Loucy (cell line): ENCODE measurements around the gene PGBD5.

Source experiments
- H2AFZ ChIP-seq: fragments of 200-600 bp; sonication (generic); 2 replicates; pipeline ENCODE4 v1.6.0; 2016; ENCODE audit warnings: antibody characterized with exemption, mild to moderate bottlenecking, low read length, moderate library complexity
- H3F3A ChIP-seq: fragments of 200-600 bp; 2 replicates; pipeline ENCODE4 v1.6.0; 2016; ENCODE audit warnings: antibody characterized with exemption, low read depth, mild to moderate bottlenecking
- H3K27me3 ChIP-seq: fragments of 200-600 bp; sonication (generic); 2 replicates; pipeline ENCODE4 v1.6.1; 2014; ENCODE audit warnings: low read length, mild to moderate bottlenecking; ENCODE audit not compliant: insufficient read depth, poor library complexity, severe bottlenecking
- H3K36me3 ChIP-seq: fragments of 200-600 bp; sonication (generic); 2 replicates; pipeline ENCODE4 v1.6.1; 2016; ENCODE audit warnings: low read length; ENCODE audit not compliant: insufficient read depth
- H3K4me1 ChIP-seq: fragments of 200-600 bp; sonication (generic); 2 replicates; pipeline ENCODE4 v1.5.1; 2014; ENCODE audit warnings: low read length, mild to moderate bottlenecking; ENCODE audit not compliant: insufficient read depth, poor library complexity, severe bottlenecking
- H3K4me2 ChIP-seq: fragments of 200-600 bp; sonication (generic); 2 replicates; pipeline ENCODE4 v1.6.0; 2014; ENCODE audit warnings: antibody characterized with exemption, low read length, low read depth, mild to moderate bottlenecking; ENCODE audit not compliant: poor library complexity, severe bottlenecking
- H3K4me3 ChIP-seq: fragments of 200-600 bp; sonication (generic); 2 replicates; pipeline ENCODE4 v1.5.1; 2014; ENCODE audit warnings: low read length, mild to moderate bottlenecking, mixed read lengths; ENCODE audit not compliant: poor library complexity, severe bottlenecking
- H3K79me2 ChIP-seq: fragments of 200-600 bp; sonication (generic); 2 replicates; pipeline ENCODE4 v1.6.1; 2014; ENCODE audit warnings: low read length; ENCODE audit not compliant: insufficient read depth
- H3K9ac ChIP-seq: fragments of 200-600 bp; sonication (generic); 2 replicates; pipeline ENCODE4 v1.6.0; 2014; ENCODE audit warnings: mild to moderate bottlenecking, low read depth, low read length, moderate library complexity; ENCODE audit not compliant: poor library complexity, severe bottlenecking
- H3K9me2 ChIP-seq: fragments of 200-600 bp; sonication (generic); replicated peaks from 2 replicates; pipeline ENCODE4 v1.6.1; 2016; ENCODE audit warnings: low read depth, low read length, mixed read lengths
- H3K9me3 ChIP-seq: fragments of 200-600 bp; sonication (generic); 2 replicates; pipeline ENCODE4 v1.6.1; 2014; ENCODE audit warnings: mild to moderate bottlenecking, antibody characterized with exemption, low read length, low read depth; ENCODE audit not compliant: insufficient read depth
- H4K20me1 ChIP-seq: fragments of 200-600 bp; sonication (generic); 2 replicates; pipeline ENCODE4 v1.6.0; 2014; ENCODE audit warnings: antibody characterized with exemption, low read length, mild to moderate bottlenecking; ENCODE audit not compliant: insufficient read depth, poor library complexity, severe bottlenecking
- EZH2phosphoT487 ChIP-seq: fragments of 200-600 bp; IDR thresholded peaks from 2 replicates; pipeline ENCODE4 v1.6.1; 2018; ENCODE audit warnings: antibody characterized with exemption, mild to moderate bottlenecking, moderate library complexity, borderline replicate concordance
- TF ChIP-seq, protein P1 (sequence below): fragments of 200-600 bp; sonication (generic); conservative IDR thresholded peaks from 2 replicates; pipeline ENCODE4 v1.5.1; 2014; ENCODE audit warnings: mild to moderate bottlenecking, antibody characterized with exemption, low read length

PGBD5 gene

DNA sequence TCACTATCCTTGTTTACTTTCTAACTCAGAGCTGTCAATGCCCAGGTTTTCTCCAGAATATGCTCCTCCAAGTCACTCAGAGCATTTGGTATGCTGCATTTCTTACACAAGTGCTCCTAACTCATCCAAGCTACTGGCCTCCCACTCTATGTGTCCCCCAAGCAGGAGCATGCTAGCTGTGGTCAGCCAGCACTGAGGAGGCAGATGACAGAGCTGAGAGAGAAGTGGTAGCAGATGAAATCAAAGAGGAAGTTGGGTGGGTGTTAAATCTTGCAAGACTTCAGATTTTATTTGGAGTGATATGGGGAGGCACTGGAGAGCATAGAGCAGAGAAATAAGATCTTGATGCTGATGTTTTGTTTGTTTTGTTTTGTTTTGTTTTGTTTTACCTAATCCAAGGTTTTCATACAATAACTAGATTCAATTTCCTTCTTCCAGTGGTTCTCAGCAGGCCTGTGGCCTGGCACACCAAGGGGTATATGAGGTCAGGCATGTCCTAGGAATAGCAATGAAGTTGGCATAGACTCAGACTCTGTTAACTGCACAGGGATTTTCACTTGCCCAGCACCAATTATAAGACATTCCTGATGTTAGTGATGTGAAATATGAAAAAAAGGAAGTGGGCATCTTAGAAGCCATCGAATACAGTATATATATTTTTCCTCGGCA is 3.1 kb upstream of the PGBD5 start:
- no peaks in the 10 kb centered on the region for H3K36me3 ChIP-seq
- TF ChIP-seq EZH2phosphoT487: no peak
- TF ChIP-seq, protein P1, sequence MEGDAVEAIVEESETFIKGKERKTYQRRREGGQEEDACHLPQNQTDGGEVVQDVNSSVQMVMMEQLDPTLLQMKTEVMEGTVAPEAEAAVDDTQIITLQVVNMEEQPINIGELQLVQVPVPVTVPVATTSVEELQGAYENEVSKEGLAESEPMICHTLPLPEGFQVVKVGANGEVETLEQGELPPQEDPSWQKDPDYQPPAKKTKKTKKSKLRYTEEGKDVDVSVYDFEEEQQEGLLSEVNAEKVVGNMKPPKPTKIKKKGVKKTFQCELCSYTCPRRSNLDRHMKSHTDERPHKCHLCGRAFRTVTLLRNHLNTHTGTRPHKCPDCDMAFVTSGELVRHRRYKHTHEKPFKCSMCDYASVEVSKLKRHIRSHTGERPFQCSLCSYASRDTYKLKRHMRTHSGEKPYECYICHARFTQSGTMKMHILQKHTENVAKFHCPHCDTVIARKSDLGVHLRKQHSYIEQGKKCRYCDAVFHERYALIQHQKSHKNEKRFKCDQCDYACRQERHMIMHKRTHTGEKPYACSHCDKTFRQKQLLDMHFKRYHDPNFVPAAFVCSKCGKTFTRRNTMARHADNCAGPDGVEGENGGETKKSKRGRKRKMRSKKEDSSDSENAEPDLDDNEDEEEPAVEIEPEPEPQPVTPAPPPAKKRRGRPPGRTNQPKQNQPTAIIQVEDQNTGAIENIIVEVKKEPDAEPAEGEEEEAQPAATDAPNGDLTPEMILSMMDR: no peak
- H3K27me3 ChIP-seq: no peaks in the 10 kb centered on the region
- no peak overlapping the region for H3K4me2 ChIP-seq
- H4K20me1 ChIP-seq: no peaks in the 10 kb centered on the region
- no peak overlapping the region for H2AFZ ChIP-seq
- H3F3A ChIP-seq: no peaks in the 10 kb centered on the region
- no peaks in the 10 kb centered on the region for H3K9me3 ChIP-seq
- no peak overlapping the region for H3K9ac ChIP-seq
- no peaks in the 10 kb centered on the region for H3K9me2 ChIP-seq
- no peak overlapping the region for H3K4me3 ChIP-seq
- H3K4me1 ChIP-seq: no peaks in the 10 kb centered on the region
- no peaks in the 10 kb centered on the region for H3K79me2 ChIP-seq

DNA sequence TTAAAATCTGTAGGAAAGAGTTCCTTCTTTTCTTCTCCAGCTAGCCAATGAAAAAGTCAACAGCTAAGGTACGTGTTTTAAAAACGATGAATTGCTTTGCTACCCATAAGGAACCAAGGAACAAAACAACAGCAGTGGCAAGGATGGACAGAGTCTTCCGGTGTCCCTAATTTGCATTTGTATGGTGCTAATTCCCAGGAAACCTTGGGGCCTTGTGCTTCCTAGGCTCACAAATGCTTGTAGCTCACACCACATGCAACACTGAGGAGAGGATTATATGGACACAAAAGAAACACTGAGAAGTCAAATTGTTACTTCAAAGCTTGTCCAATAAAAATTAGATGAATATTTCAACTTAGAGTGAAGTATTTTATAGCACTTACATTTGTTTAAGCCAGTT is 1.8 kb upstream of the PGBD5 start:
- Histone ChIP-seq H4K20me1 (no peaks in the 10 kb centered on the region), H3K9me3 (no peaks in the 10 kb centered on the region), H3K27me3 (no peaks in the 10 kb centered on the region), H3F3A (no peaks in the 10 kb centered on the region), H3K79me2 (no peaks in the 10 kb centered on the region), H3K4me1 (no peaks in the 10 kb centered on the region), H3K9ac (no peak overlapping the region), H3K4me3 (no peak overlapping the region), H2AFZ (no peak overlapping the region), H3K36me3 (no peaks in the 10 kb centered on the region), H3K9me2 (no peaks in the 10 kb centered on the region), H3K4me2 (no peak overlapping the region)
- TF ChIP-seq, protein P1: no peak
- TF ChIP-seq EZH2phosphoT487: no peak

DNA sequence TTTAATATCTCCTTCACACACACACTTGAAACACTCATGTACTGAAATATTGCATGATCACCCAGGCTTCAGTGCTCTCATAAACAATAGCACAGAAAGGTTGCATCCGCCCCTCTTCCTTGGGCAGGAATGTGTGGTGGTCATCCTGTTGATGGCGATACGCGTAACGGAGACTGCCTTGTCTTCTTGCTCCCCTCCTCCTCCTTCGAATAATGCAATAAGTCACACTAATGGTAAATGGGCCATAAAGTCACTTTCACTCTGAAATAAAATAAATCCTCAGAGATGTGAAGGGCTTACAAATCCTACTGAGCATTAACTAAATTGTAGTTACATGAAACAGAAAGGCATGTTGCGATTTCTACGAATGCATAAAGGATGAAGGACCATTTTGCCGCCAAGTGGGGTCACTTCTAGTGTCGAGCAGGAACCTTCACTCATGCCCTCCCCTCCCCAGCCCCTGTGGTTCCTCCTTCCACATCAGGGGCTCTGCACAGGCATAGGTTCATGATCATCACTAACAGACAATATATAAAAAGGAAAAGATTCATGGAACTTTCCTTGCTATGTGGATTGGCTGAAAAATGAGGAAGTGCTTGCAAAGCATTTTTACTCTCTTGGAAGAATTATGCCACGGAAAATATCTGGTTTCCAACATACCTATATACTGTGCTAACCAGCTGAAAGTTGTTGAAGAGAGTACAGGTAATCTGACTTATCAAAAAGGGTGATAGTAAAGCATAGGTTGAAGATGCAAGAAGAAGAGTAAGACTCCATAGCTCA is 1.2 kb upstream of the PGBD5 start:
- Histone ChIP-seq H3K36me3 (no peaks in the 10 kb centered on the region), H3K4me2 (no peak overlapping the region), H3F3A (no peaks in the 10 kb centered on the region), H4K20me1 (no peaks in the 10 kb centered on the region), H3K9ac (no peak overlapping the region), H2AFZ (no peak overlapping the region), H3K79me2 (no peaks in the 10 kb centered on the region), H3K9me2 (no peaks in the 10 kb centered on the region), H3K4me1 (no peaks in the 10 kb centered on the region), H3K4me3 (no peak overlapping the region), H3K9me3 (no peaks in the 10 kb centered on the region), H3K27me3 (no peaks in the 10 kb centered on the region)
- TF ChIP-seq EZH2phosphoT487: no peak
- TF ChIP-seq, protein P1: no peak
